Right lobe of liver (tissue), 6 donors: ENCODE data around the gene MT1A. TPM values are rescaled to one million over a fixed set of nuclear protein-coding genes. Genes with fewer than 3 reads are reported as not detected.
A peak's percentile ranks its signal among the peaks of the same experiment; 100 is the strongest.

Experiments used
- ATAC-seq, 4 donors: fragments of 200-7000 bp; cut with Tn5 transposase; one replicate each; pipeline ENCODE4 v1.9.1; 2020; ENCODE audit warnings: mild to moderate bottlenecking in 4 of 4, moderate library complexity in 4 of 4
- DNase-seq, 3 donors: peaks; one replicate each; pipeline ENCODE4 v3.0.0-alpha.2; 2020
- H3K27ac ChIP-seq, 3 donors: fragments of 200-600 bp; one replicate each; pipeline ENCODE4 v1.8.0; 2022
- H3K27me3 ChIP-seq, 2 donors: fragments of 200-600 bp; one replicate each; pipeline ENCODE4 v1.8.0; 2022
- H3K36me3 ChIP-seq, 4 donors: fragments of 200-600 bp; sonication (generic) in 1 of 4; one replicate each; pipeline versions ENCODE4 v1.5.1 to v1.8.0; 2017 to 2022; ENCODE audit warnings: control low read depth in 1 of 4
- H3K4me1 ChIP-seq, 4 donors: fragments of 200-600 bp; sonication (generic) in 1 of 4; one replicate each; pipeline versions ENCODE4 v1.5.1 to v1.8.0; 2017 to 2022; ENCODE audit warnings: control low read depth in 1 of 4
- H3K4me3 ChIP-seq, 3 donors: fragments of 200-600 bp; one replicate each; pipeline ENCODE4 v1.8.0; 2022
- H3K9me3 ChIP-seq, 4 donors: fragments of 200-600 bp; sonication (generic) in 1 of 4; one replicate each; pipeline versions ENCODE4 v1.5.1 to v1.8.0; 2017 to 2022; ENCODE audit warnings: control low read depth in 1 of 4
- CTCF ChIP-seq, 4 donors: fragments of 200-600 bp in 3 of 4; fragments of 450-650 bp in 1 of 4; IDR thresholded peaks; one replicate each; pipeline versions ENCODE4 v1.5.1 to v1.8.0; 2016 to 2022; ENCODE audit warnings: antibody characterized with exemption in 4 of 4, mild to moderate bottlenecking in 2 of 4
- POLR2A ChIP-seq: fragments of 450-650 bp; IDR thresholded peaks from one replicate; pipeline ENCODE4 v1.6.1; 2017; ENCODE audit warnings: antibody characterized with exemption, mild to moderate bottlenecking
- WGBS: methylation state at CpG from one replicate; pipeline ENCODE4 v1.1.6; 2018; ENCODE audit warnings: low coverage, low lambda C conversion rate; ENCODE audit not compliant: insufficient coverage; ENCODE audit errors: missing lambda C conversion rate; 5-methylcytosine and 5-hydroxymethylcytosine counted together
- intact Hi-C, 2 donors: fragments of 100-400 bp; cut with DNase I; formaldehyde crosslinking; loops; one replicate each; pipeline versions ENCODE4 v1.11.2 to v1.14.1; 2022
- total RNA-seq, 6 experiments: library from RNA; depleted of rRNA in 2 of 6; stranded (reverse); fragments of >200 nt in 2 of 6; fragmentation: NEBNext Ultra II Directional in 3 of 6; extraction: Animal tissue kit (Norgen Biotek cat#: 25700) in 3 of 6; gene quantifications; one replicate each; pipeline versions ENCODE4 v1.1.0 to v1.2.4, GENCODE V29; 2016 to 2023
- donor health status: DM: no; HTN: yes; CAD: no.
- donor health status: DM: no; HTN: no; CAD: no.
- donor health status: DM: no; HTN: no; CAD: no.
- donor health status: DM: no; HTN: yes; CAD: no.
- donor health status: DM: no; HTN: yes; CAD: no.

Gene MT1A
- total RNA-seq, 6 experiments from 2014 or later, result 34.9 to 161 (median 110) TPM

GRCh38 chr16:56651586-56651985 is 13.1 kb downstream of the MT1A start, which contains the start of gene MT1B:
MT1B (plus strand) TSS chr16:56651886; CDS start chr16:56651954, 68 bp downstream.
- Histone ChIP-seq H3K27ac (no peak within 1 kb of the TSS), H3K4me1 (peaks cover 0 to 19% (median 0%) of the 10 kb centered on the region in 4 donors), H3K4me3 (no peak within 1 kb of the TSS), H3K9me3 (no peaks in the 10 kb centered on the region), H3K27me3 (no peaks in the 10 kb centered on the region), H3K36me3 (no peaks in the 10 kb centered on the region)
- ATAC-seq, result no peak
- intact Hi-C loops, result no loop called here
- TF ChIP-seq POLR2A, result no peak
- TF ChIP-seq CTCF (IDR thresholded peaks at IDR 0.05), result no peak
- 30% methylated on average over 2 of the region's 7 CpGs for WGBS
- no peak for DNase-seq

GRCh38 chr16:56652600-56652999 is 14.1 kb downstream of the MT1A start:
- Histone ChIP-seq H3K4me1 (peaks cover 0 to 13% (median 0%) of the 10 kb centered on the region in 4 donors), H3K27me3 (no peaks in the 10 kb centered on the region), H3K4me3 (no peak overlapping the region), H3K36me3 (no peaks in the 10 kb centered on the region), H3K9me3 (no peaks in the 10 kb centered on the region), H3K27ac (no peak overlapping the region)
- intact Hi-C loops, result no loop called here
- TF ChIP-seq POLR2A (no peak), CTCF (IDR thresholded peaks at IDR 0.05) (no peak)
- ATAC-seq (no peak), DNase-seq (no peak)
- no CpG with 5 or more reads among the region's 1 CpG for WGBS

DNA sequence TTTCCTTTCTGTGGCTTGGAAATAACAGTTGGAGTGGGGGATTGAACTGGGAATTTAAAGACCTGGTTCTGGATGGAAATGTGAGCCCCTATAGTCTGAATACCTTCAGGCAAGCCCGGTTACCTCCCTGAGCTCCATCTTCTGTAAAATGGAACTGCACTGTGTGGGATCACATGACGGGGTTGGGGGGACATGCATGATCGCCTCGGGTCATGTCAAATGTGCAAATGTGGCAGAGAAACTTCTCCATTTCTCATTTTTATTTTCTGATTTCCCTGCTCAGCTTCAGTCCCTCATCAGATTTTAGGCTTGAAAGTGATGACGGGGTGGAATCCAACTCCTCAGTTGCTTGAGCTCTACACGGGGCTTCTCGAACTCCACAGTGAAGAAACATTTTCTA is 14.8 kb downstream of the MT1A start:
- Histone ChIP-seq H3K27me3 (no peaks in the 10 kb centered on the region), H3K4me1 (peaks cover 0 to 9% (median 0%) of the 10 kb centered on the region in 4 donors), H3K27ac (no peak overlapping the region), H3K4me3 (no peak overlapping the region), H3K9me3 (no peaks in the 10 kb centered on the region), H3K36me3 (no peaks in the 10 kb centered on the region)
- TF ChIP-seq CTCF (IDR thresholded peaks at IDR 0.05), result no peak
- no peak for TF ChIP-seq POLR2A
- no peak for DNase-seq
- intact Hi-C loops, result no loop called here
- ATAC-seq, result no peak
- 93% methylated on average over 7 of the region's 7 CpGs for WGBS

GRCh38 chr16:56657555-56658326 is 19.3 kb downstream of the MT1A start, which contains the start of gene MT1F:
MT1F (plus strand) TSS chr16:56657959; CDS start chr16:56658059, 100 bp downstream.
- ATAC-seq (peak; percentile 86 to 93 (median 90)), DNase-seq (peak; percentile 92 to 99 (median 98))
- no peaks in the 10 kb centered on the region for H3K9me3 ChIP-seq
- H3K27ac ChIP-seq, result peak within 1 kb of the TSS; percentile 63 to 91 (median 67)
- peaks cover 0 to 8% (median 1%) of the 10 kb centered on the region in 4 donors for H3K4me1 ChIP-seq
- no peaks in the 10 kb centered on the region for H3K27me3 ChIP-seq
- peak within 1 kb of the TSS; percentile 58 to 78 (median 61) for H3K4me3 ChIP-seq
- 2% methylated on average over 19 of the region's 46 CpGs for WGBS
- intact Hi-C loops, result no loop called here
- TF ChIP-seq CTCF (IDR thresholded peaks at IDR 0.05) (no peak), POLR2A (peak; percentile 64)
- H3K36me3 ChIP-seq, result peaks cover 0 to 13% (median 0%) of the 10 kb centered on the region in 4 donors
